ENCODE measurements around the gene HEMK1.

Gene HEMK1

GRCh38 chr3:50588759-50589433 lies 19.6 kb downstream of the HEMK1 start:
- Histone ChIP-seq H3K9me2 (ENCODE audit: low read depth, low read length) (no peaks in the 10 kb centered on the region), H4K20me1 (ENCODE audit: insufficient read depth, low read length) (no peaks in the 10 kb centered on the region), H3K9me3 (ENCODE audit: low read length) (no peaks in the 10 kb centered on the region), H3K9ac (ENCODE audit: low read length) (no peak overlapping the region), H3K4me3 (ENCODE audit: low read depth, low read length, poor library complexity, severe bottlenecking) (no peak overlapping the region), H3K27ac (ENCODE audit: low read depth, low read length, poor library complexity, severe bottlenecking) (no peak overlapping the region), H3K4me1 (ENCODE audit: insufficient read depth, low read length, severe bottlenecking) (peaks cover 4% of the 10 kb centered on the region), H3K79me2 (ENCODE audit: insufficient read depth, low read length) (no peaks in the 10 kb centered on the region), H3K36me3 (ENCODE audit: insufficient read depth, low read length) (no peaks in the 10 kb centered on the region), H3F3A (ENCODE audit: insufficient read depth, low read length) (no peaks in the 10 kb centered on the region), H3K27me3 (ENCODE audit: insufficient read depth, low read length) (no peaks in the 10 kb centered on the region), H3K4me2 (ENCODE audit: low read length) (no peak overlapping the region), H2AFZ (ENCODE audit: low read length) (no peak overlapping the region)
- TF ChIP-seq CTCF (IDR thresholded peaks at IDR 0.05; ENCODE audit: low read length) (no peak), EZH2 (IDR thresholded peaks at IDR 0.05; ENCODE audit: borderline replicate concordance, low read length) (no peak)

GRCh38 chr3:50591196-50591741 lies 21.9 kb downstream of the HEMK1 start:
- Histone ChIP-seq H3K4me1 (ENCODE audit: insufficient read depth, low read length, severe bottlenecking) (peaks cover 4% of the 10 kb centered on the region), H2AFZ (ENCODE audit: low read length) (no peak overlapping the region), H4K20me1 (ENCODE audit: insufficient read depth, low read length) (no peaks in the 10 kb centered on the region), H3K79me2 (ENCODE audit: insufficient read depth, low read length) (no peaks in the 10 kb centered on the region), H3K4me2 (ENCODE audit: low read length) (no peak overlapping the region), H3F3A (ENCODE audit: insufficient read depth, low read length) (no peaks in the 10 kb centered on the region), H3K36me3 (ENCODE audit: insufficient read depth, low read length) (no peaks in the 10 kb centered on the region), H3K9me3 (ENCODE audit: low read length) (no peaks in the 10 kb centered on the region), H3K9ac (ENCODE audit: low read length) (no peak overlapping the region), H3K4me3 (ENCODE audit: low read depth, low read length, poor library complexity, severe bottlenecking) (no peak overlapping the region), H3K9me2 (ENCODE audit: low read depth, low read length) (no peaks in the 10 kb centered on the region), H3K27ac (ENCODE audit: low read depth, low read length, poor library complexity, severe bottlenecking) (no peak overlapping the region), H3K27me3 (ENCODE audit: insufficient read depth, low read length) (no peaks in the 10 kb centered on the region)
- TF ChIP-seq CTCF (IDR thresholded peaks at IDR 0.05; ENCODE audit: low read length): no peak
- TF ChIP-seq EZH2 (IDR thresholded peaks at IDR 0.05; ENCODE audit: borderline replicate concordance, low read length): no peak

- Histone ChIP-seq H3K4me2 (ENCODE audit: low read length) (no peak overlapping the region), H3K9me3 (ENCODE audit: low read length) (no peaks in the 10 kb centered on the region), H4K20me1 (ENCODE audit: insufficient read depth, low read length) (no peaks in the 10 kb centered on the region), H2AFZ (ENCODE audit: low read length) (no peak overlapping the region), H3K4me3 (ENCODE audit: low read depth, low read length, poor library complexity, severe bottlenecking) (no peak overlapping the region), H3K36me3 (ENCODE audit: insufficient read depth, low read length) (no peaks in the 10 kb centered on the region), H3K9me2 (ENCODE audit: low read depth, low read length) (no peaks in the 10 kb centered on the region), H3F3A (ENCODE audit: insufficient read depth, low read length) (no peaks in the 10 kb centered on the region), H3K27ac (ENCODE audit: low read depth, low read length, poor library complexity, severe bottlenecking) (no peak overlapping the region), H3K27me3 (ENCODE audit: insufficient read depth, low read length) (no peaks in the 10 kb centered on the region), H3K79me2 (ENCODE audit: insufficient read depth, low read length) (no peaks in the 10 kb centered on the region), H3K9ac (ENCODE audit: low read length) (no peak overlapping the region), H3K4me1 (ENCODE audit: insufficient read depth, low read length, severe bottlenecking) (peaks cover 4% of the 10 kb centered on the region)
- TF ChIP-seq CTCF (IDR thresholded peaks at IDR 0.05; ENCODE audit: low read length) (no peak), EZH2 (IDR thresholded peaks at IDR 0.05; ENCODE audit: borderline replicate concordance, low read length) (no peak)
Measured at GRCh38 chr3:50592568-50592967, 23.2 kb downstream of the HEMK1 start.

Data from OCI-LY1 (cell line).